ENCODE data around the gene FOXD2. TPM values are rescaled to one million over a fixed set of nuclear protein-coding genes. Genes with fewer than 3 reads are reported as not detected.

The FOXD2 gene
- total RNA-seq, 4 donors from 2014 or later = 0.34 to 0.39 (median 0.38) TPM; not detected in 1

GRCh38 chr1:47402591-47402990, 35.3 kb upstream of the FOXD2 start:
- H3K4me1 ChIP-seq = no peaks in the 10 kb centered on the region
- no peak overlapping the region for H3K27ac ChIP-seq
- DNase-seq (ENCODE audit: low spot score in 2 of 2) = no peak
- TF ChIP-seq EP300 (IDR thresholded peaks at IDR 0.05) = no peak
- TF ChIP-seq POLR2A (IDR thresholded peaks at IDR 0.05) = no peak
- TF ChIP-seq POLR2AphosphoS5 (IDR thresholded peaks at IDR 0.05) = no peak
- no peak for TF ChIP-seq CTCF (IDR thresholded peaks at IDR 0.05)
- peaks cover 4% of the 10 kb centered on the region for H3K27me3 ChIP-seq
- WGBS = 77% methylated on average over 4 of the region's 4 CpGs
- H3K9me3 ChIP-seq = no peaks in the 10 kb centered on the region
- H3K36me3 ChIP-seq = no peaks in the 10 kb centered on the region
- no peak overlapping the region for H3K4me3 ChIP-seq

DNA sequence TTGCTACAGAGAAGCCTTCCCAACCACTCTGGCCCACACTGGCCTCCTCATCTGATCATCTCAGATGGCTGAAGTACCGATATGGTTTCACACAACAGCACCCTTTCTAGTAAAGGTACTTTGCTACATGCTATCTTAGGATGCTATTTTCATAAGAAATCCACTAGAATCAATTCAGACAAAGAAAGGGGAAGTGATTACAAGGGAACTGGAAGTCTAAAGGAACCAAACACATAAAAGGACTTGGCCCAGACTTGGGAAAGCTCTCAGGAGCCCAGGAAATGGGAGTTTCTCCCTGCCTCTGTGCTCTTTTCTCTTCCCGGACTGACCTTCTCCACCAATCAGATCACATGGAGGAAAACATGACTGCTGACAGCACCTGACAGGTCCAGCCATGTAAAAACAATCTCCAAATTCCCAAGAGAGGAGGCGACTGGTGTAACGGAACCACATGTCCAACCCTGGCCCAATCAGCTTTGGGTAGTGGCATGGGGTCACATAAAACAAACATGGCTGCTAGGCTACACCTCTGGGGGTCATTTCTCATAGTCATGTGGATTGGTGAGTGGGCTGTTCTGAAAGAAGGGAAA, 34.4 kb upstream of the FOXD2 start:
- H3K9me3 ChIP-seq = no peaks in the 10 kb centered on the region
- peaks cover 4% of the 10 kb centered on the region for H3K27me3 ChIP-seq
- WGBS = 83% methylated on average over 4 of the region's 4 CpGs
- no peak for TF ChIP-seq EP300 (IDR thresholded peaks at IDR 0.05)
- no peak for TF ChIP-seq POLR2AphosphoS5 (IDR thresholded peaks at IDR 0.05)
- no peak for TF ChIP-seq CTCF (IDR thresholded peaks at IDR 0.05)
- TF ChIP-seq POLR2A (IDR thresholded peaks at IDR 0.05) = no peak
- no peaks in the 10 kb centered on the region for H3K36me3 ChIP-seq
- no peak overlapping the region for H3K4me3 ChIP-seq
- DNase-seq (ENCODE audit: low spot score in 2 of 2) = no peak
- no peak overlapping the region for H3K27ac ChIP-seq
- no peaks in the 10 kb centered on the region for H3K4me1 ChIP-seq

- TF ChIP-seq EP300 (IDR thresholded peaks at IDR 0.05) = no peak
- no peak for TF ChIP-seq POLR2A (IDR thresholded peaks at IDR 0.05)
- 47% methylated on average over 5 of the region's 5 CpGs for WGBS
- Histone ChIP-seq H3K4me3 (no peak overlapping the region), H3K36me3 (no peaks in the 10 kb centered on the region), H3K9me3 (no peaks in the 10 kb centered on the region), H3K27ac (no peak overlapping the region), H3K4me1 (no peaks in the 10 kb centered on the region), H3K27me3 (no peaks in the 10 kb centered on the region)
- DNase-seq (ENCODE audit: low spot score in 2 of 2) = no peak
These were observed 32.1 kb upstream of the FOXD2 start for GRCh38 chr1:47405697-47406096.

GRCh38 chr1:47406966-47407365, 30.9 kb upstream of the FOXD2 start:
- TF ChIP-seq EP300 (IDR thresholded peaks at IDR 0.05) = no peak
- no peak for TF ChIP-seq POLR2A (IDR thresholded peaks at IDR 0.05)
- TF ChIP-seq POLR2AphosphoS5 (IDR thresholded peaks at IDR 0.05) = no peak
- DNase-seq (ENCODE audit: low spot score in 2 of 2) = no peak
- Histone ChIP-seq H3K9me3 (no peaks in the 10 kb centered on the region), H3K27me3 (no peaks in the 10 kb centered on the region), H3K4me1 (no peaks in the 10 kb centered on the region), H3K36me3 (no peaks in the 10 kb centered on the region), H3K4me3 (no peak overlapping the region), H3K27ac (no peak overlapping the region)
- WGBS = 92% methylated on average over 5 of the region's 5 CpGs

DNA sequence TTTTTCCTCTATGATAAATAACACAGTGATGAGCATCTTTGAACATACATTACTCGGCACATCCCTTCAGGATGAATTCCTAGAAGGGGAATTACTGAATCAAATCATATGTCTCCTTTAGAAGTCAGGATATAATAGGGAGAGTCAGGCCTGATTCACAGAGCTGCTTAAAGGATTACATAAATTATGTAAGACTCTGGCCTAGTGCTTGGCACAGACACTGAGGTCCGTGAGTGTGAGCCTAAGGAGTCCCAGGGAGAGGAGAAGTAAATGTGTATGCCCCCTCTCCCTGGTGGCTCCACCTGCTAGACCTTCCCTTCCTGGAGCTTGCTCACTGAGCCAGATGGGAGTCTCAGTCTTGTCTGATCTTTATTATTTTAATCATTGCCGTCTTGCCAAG, 30.4 kb upstream of the FOXD2 start:
- DNase-seq (ENCODE audit: low spot score in 2 of 2) = no peak
- 93% methylated on average over 3 of the region's 3 CpGs for WGBS
- Histone ChIP-seq H3K4me1 (no peaks in the 10 kb centered on the region), H3K27me3 (no peaks in the 10 kb centered on the region), H3K4me3 (no peak overlapping the region), H3K9me3 (no peaks in the 10 kb centered on the region), H3K36me3 (no peaks in the 10 kb centered on the region), H3K27ac (no peak overlapping the region)
- TF ChIP-seq POLR2AphosphoS5 (IDR thresholded peaks at IDR 0.05) = no peak
- TF ChIP-seq POLR2A (IDR thresholded peaks at IDR 0.05) = no peak
- TF ChIP-seq EP300 (IDR thresholded peaks at IDR 0.05) = no peak
- no peak for TF ChIP-seq CTCF (IDR thresholded peaks at IDR 0.05)

GRCh38 chr1:47409311-47410067, 28.4 kb upstream of the FOXD2 start:
- 41% methylated on average over 12 of the region's 12 CpGs for WGBS
- H3K4me1 ChIP-seq = no peaks in the 10 kb centered on the region
- TF ChIP-seq EP300 (IDR thresholded peaks at IDR 0.05) = no peak
- no peak for TF ChIP-seq POLR2AphosphoS5 (IDR thresholded peaks at IDR 0.05)
- no peak for TF ChIP-seq CTCF (IDR thresholded peaks at IDR 0.05)
- no peak for TF ChIP-seq POLR2A (IDR thresholded peaks at IDR 0.05)
- H3K27me3 ChIP-seq = no peaks in the 10 kb centered on the region
- H3K36me3 ChIP-seq = no peaks in the 10 kb centered on the region
- no peaks in the 10 kb centered on the region for H3K9me3 ChIP-seq
- no peak overlapping the region for H3K4me3 ChIP-seq
- H3K27ac ChIP-seq = no peak overlapping the region
- DNase-seq (ENCODE audit: low spot score in 2 of 2) = no peak
